ENCODE data around the gene ZNF304. TPM values are rescaled to one million over a fixed set of nuclear protein-coding genes. Genes with fewer than 3 reads are reported as not detected.

The ZNF304 gene
- total and polyA plus RNA-seq, 2 of the 13 experiments (the other 11 are each of a cell fraction or from before 2014, with no cell fraction given): 3.4 to 8.0 TPM

- TF ChIP-seq ZNF709 (CRISPR knock-in tag; IDR thresholded peaks at IDR 0.05): no peak
- no peak for TF ChIP-seq ZNF777 (CRISPR knock-in tag; IDR thresholded peaks at IDR 0.05)
- peak; percentile 59; the same call in 1 of the 2 replicates for TF ChIP-seq SMAD1 (CRISPR knock-in tag; IDR thresholded peaks at IDR 0.05; ENCODE audit: borderline replicate concordance, low read depth)
- no peak for TF ChIP-seq ZNF407 (CRISPR knock-in tag; IDR thresholded peaks at IDR 0.05; ENCODE audit: not compliant biosample characterization)
- no peak for TF ChIP-seq BATF2 (CRISPR knock-in tag; IDR thresholded peaks at IDR 0.05)
- TF ChIP-seq ZNF724P (CRISPR knock-in tag; IDR thresholded peaks at IDR 0.05; ENCODE audit: borderline replicate concordance): no peak
- TF ChIP-seq SETDB1 (CRISPR knock-in tag; IDR thresholded peaks at IDR 0.05; ENCODE audit: borderline replicate concordance): no peak
- peak; percentile 63 for TF ChIP-seq HDAC1 (CRISPR knock-in tag; IDR thresholded peaks at IDR 0.05)
- peak; percentile 49; the same call in 1 of the 2 replicates for TF ChIP-seq SP5 (CRISPR knock-in tag; IDR thresholded peaks at IDR 0.05; ENCODE audit: borderline replicate concordance, low read depth)
- no peak for TF ChIP-seq ZNF383 (CRISPR knock-in tag; IDR thresholded peaks at IDR 0.05; ENCODE audit: borderline replicate concordance)
- TF ChIP-seq ZSCAN5A (CRISPR knock-in tag; IDR thresholded peaks at IDR 0.05; ENCODE audit: borderline replicate concordance): no peak
- TF ChIP-seq MAFF (IDR thresholded peaks at IDR 0.05; ENCODE audit: low read depth, low read length): no peak
- TF ChIP-seq ELF4 (CRISPR knock-in tag; IDR thresholded peaks at IDR 0.05; ENCODE audit: borderline replicate concordance): no peak
- no peak for TF ChIP-seq RNF219 (CRISPR knock-in tag; IDR thresholded peaks at IDR 0.05)
- TF ChIP-seq ZNF335 (CRISPR knock-in tag; IDR thresholded peaks at IDR 0.05): no peak
These were observed 38.9 kb downstream of the ZNF304 start, which contains the start of gene ZNF548 (continued) for GRCh38 chr19:57389730-57390598.

Measured in HepG2 (cell line).